HG03108 (cell line): ENCODE data around the gene SGK2.
"Not testable (repeated sequence)": the region's sequence is repeated elsewhere in the genome, so short reads cannot be mapped to it uniquely, and the experiment has no call there.

ENCODE experiments used
- ATAC-seq: cut with Tn5 transposase; IDR thresholded peaks from one replicate; pipeline ENCODE4 v1.9.1; 2021; ENCODE audit warnings: moderate library complexity; ENCODE audit not compliant: unreplicated experiment

The SGK2 gene

GRCh38 chr20:43563429-43563828 lies 4.6 kb downstream of the SGK2 start:
- no peak for ATAC-seq

- ATAC-seq: no peak
Measured at GRCh38 chr20:43563991-43564390, 5.2 kb downstream of the SGK2 start.

GRCh38 chr20:43564455-43564854 lies 5.6 kb downstream of the SGK2 start:
- ATAC-seq: no peak

GRCh38 chr20:43564993-43565757 lies 6.3 kb downstream of the SGK2 start:
- ATAC-seq: no peak

GRCh38 chr20:43565758-43566104 lies 6.9 kb downstream of the SGK2 start:
- no peak for ATAC-seq

GRCh38 chr20:43567477-43567876 lies 8.7 kb downstream of the SGK2 start:
- ATAC-seq: no peak

- ATAC-seq: no peak
Measured at GRCh38 chr20:43568706-43569105, 9.9 kb downstream of the SGK2 start.

- ATAC-seq: no peak
Measured at GRCh38 chr20:43569282-43569681, 10.5 kb downstream of the SGK2 start.

- no peak for ATAC-seq
Measured at GRCh38 chr20:43570496-43570895, 11.7 kb downstream of the SGK2 start.

- no peak for ATAC-seq
Measured at GRCh38 chr20:43571310-43571709, 12.5 kb downstream of the SGK2 start.

GRCh38 chr20:43571771-43572170 lies 12.9 kb downstream of the SGK2 start:
- no peak for ATAC-seq

- no peak for ATAC-seq
Measured at GRCh38 chr20:43572891-43573290, 14.1 kb downstream of the SGK2 start.

- no peak for ATAC-seq
Measured at GRCh38 chr20:43576108-43576507, 17.3 kb downstream of the SGK2 start.

- ATAC-seq: no peak
Measured at GRCh38 chr20:43579861-43580793, 21.3 kb downstream of the SGK2 start.

- ATAC-seq: no peak
Measured at GRCh38 chr20:43583133-43583864, 24.5 kb downstream of the SGK2 start.

GRCh38 chr20:43583982-43584432 lies 25.2 kb downstream of the SGK2 start:
- ATAC-seq: no peak

GRCh38 chr20:43584448-43585136 lies 25.8 kb downstream of the SGK2 start:
- no peak for ATAC-seq

- no peak for ATAC-seq
Measured at GRCh38 chr20:43586641-43587040, 27.8 kb downstream of the SGK2 start.

GRCh38 chr20:43588526-43588925 lies 29.7 kb downstream of the SGK2 start:
- ATAC-seq: not testable (repeated sequence)

GRCh38 chr20:43590036-43590391 lies 31.2 kb downstream of the SGK2 start:
- ATAC-seq: no peak
